GM23338 (cell line): ENCODE results near the gene MYO1G. TPM values are rescaled to one million over a fixed set of nuclear protein-coding genes. Genes with fewer than 3 reads are reported as not detected.

Source experiments
- ATAC-seq: fragments of 200-7000 bp; cut with Tn5 transposase; 3 replicates; pipeline ENCODE4 v1.9.1; 2020
- DNase-seq: peaks from one replicate; pipeline ENCODE4 v3.0.0-alpha.2; 2015; ENCODE audit warnings: low spot score
- H2AFZ ChIP-seq: fragments of 200-600 bp; sonication (generic); 2 replicates; pipeline ENCODE4 v1.8.0; 2016; ENCODE audit warnings: antibody characterized with exemption, mild to moderate bottlenecking, moderate library complexity
- H3F3A ChIP-seq: fragments of 200-600 bp; sonication (generic); replicated peaks from 2 replicates; pipeline ENCODE4 v1.8.0; 2017; ENCODE audit warnings: antibody characterized with exemption, mixed run types, low read depth
- H3K27ac ChIP-seq: fragments of 200-600 bp; sonication (generic); 2 replicates; pipeline ENCODE4 v1.6.1; 2016; ENCODE audit warnings: low read depth
- H3K27me3 ChIP-seq: fragments of 200-600 bp; sonication (generic); 2 replicates; pipeline ENCODE4 v1.8.0; 2016; ENCODE audit warnings: mild to moderate bottlenecking, mixed run types, moderate library complexity; ENCODE audit not compliant: insufficient read depth
- H3K36me3 ChIP-seq: fragments of 200-600 bp; sonication (generic); 2 replicates; pipeline ENCODE4 v1.8.0; 2016; ENCODE audit warnings: mild to moderate bottlenecking; ENCODE audit not compliant: insufficient read depth
- H3K4me1 ChIP-seq: fragments of 200-600 bp; sonication (generic); 2 replicates; pipeline ENCODE4 v1.8.0; 2016; ENCODE audit warnings: mild to moderate bottlenecking, moderate library complexity; ENCODE audit not compliant: insufficient read depth
- H3K4me2 ChIP-seq: fragments of 200-600 bp; sonication (generic); 2 replicates; pipeline ENCODE4 v1.7.1; 2017; ENCODE audit warnings: mixed run types
- H3K4me3 ChIP-seq: fragments of 200-600 bp; sonication (generic); 2 replicates; pipeline ENCODE4 v1.6.1; 2016; ENCODE audit warnings: mixed run types
- H3K79me2 ChIP-seq: fragments of 200-600 bp; sonication (generic); replicated peaks from 2 replicates; pipeline ENCODE4 v1.8.0; 2017; ENCODE audit warnings: mild to moderate bottlenecking; ENCODE audit not compliant: insufficient read depth
- H3K9me2 ChIP-seq: fragments of 200-600 bp; sonication (generic); 2 replicates; pipeline ENCODE4 v1.8.0; 2017; ENCODE audit not compliant: insufficient read depth
- H4K20me1 ChIP-seq: fragments of 200-600 bp; sonication (generic); replicated peaks from 2 replicates; pipeline ENCODE4 v1.8.0; 2017; ENCODE audit warnings: mild to moderate bottlenecking; ENCODE audit not compliant: insufficient read depth
- H3K27ac Mint-ChIP-seq: 2 replicates; pipeline ENCODE4 v1.8.0; 2020; ENCODE audit warnings: inconsistent platforms, mild to moderate bottlenecking, moderate library complexity, mixed read lengths
- H3K27me3 Mint-ChIP-seq: 3 replicates; pipeline ENCODE4 v1.8.0; 2022; ENCODE audit warnings: low read depth, mild to moderate bottlenecking, moderate library complexity, mixed read lengths, inconsistent platforms; ENCODE audit not compliant: insufficient read depth, poor library complexity
- H3K36me3 Mint-ChIP-seq: 3 replicates; pipeline ENCODE4 v1.8.0; 2021; ENCODE audit warnings: low read depth, mild to moderate bottlenecking, inconsistent platforms, moderate library complexity, mixed read lengths
- H3K4me1 Mint-ChIP-seq: 3 replicates; pipeline ENCODE4 v1.8.0; 2020; ENCODE audit warnings: mild to moderate bottlenecking, inconsistent platforms, mixed read lengths
- H3K4me3 Mint-ChIP-seq: 3 replicates; pipeline ENCODE4 v1.8.0; 2021; ENCODE audit warnings: moderate library complexity, mild to moderate bottlenecking, inconsistent platforms, mixed read lengths
- H3K9me3 Mint-ChIP-seq: 3 replicates; pipeline ENCODE4 v1.8.0; 2020; ENCODE audit warnings: moderate library complexity, mild to moderate bottlenecking, inconsistent platforms, mixed read lengths
- ETS1 ChIP-seq: IDR thresholded peaks from 2 replicates; pipeline ENCODE4 v1.6.1; 2016; ENCODE audit warnings: antibody characterized with exemption
- EZH2phosphoT487 ChIP-seq: fragments of 200-600 bp; sonication (generic); IDR thresholded peaks from one replicate; pipeline ENCODE4 v1.8.1; 2018; ENCODE audit warnings: antibody characterized with exemption; ENCODE audit not compliant: unreplicated experiment
- JUNB ChIP-seq: IDR thresholded peaks from one replicate; pipeline ENCODE4 v1.6.1; 2016; ENCODE audit warnings: antibody characterized with exemption; ENCODE audit not compliant: unreplicated experiment
- NANOG ChIP-seq: IDR thresholded peaks from 2 replicates; pipeline ENCODE4 v1.6.1; 2016; ENCODE audit warnings: antibody characterized with exemption, borderline replicate concordance
- POLR2AphosphoS5 ChIP-seq: IDR thresholded peaks from 2 replicates; pipeline ENCODE4 v1.6.1; 2016; ENCODE audit warnings: antibody characterized with exemption, low read depth
- ZNF114 ChIP-seq: fragments of 250-450 bp; sonication (Bioruptor Pico); IDR thresholded peaks from 2 replicates; pipeline ENCODE4 v1.5.0; 2020; ENCODE audit warnings: mild to moderate bottlenecking, moderate library complexity
- ZNF331 ChIP-seq: fragments of 250-450 bp; sonication (Bioruptor Pico); IDR thresholded peaks from 2 replicates; pipeline ENCODE4 v1.5.0; 2020; ENCODE audit warnings: low read depth, mild to moderate bottlenecking, moderate library complexity
- ZNF462 ChIP-seq: fragments of 250-450 bp; sonication (Bioruptor Pico); IDR thresholded peaks from 2 replicates; pipeline ENCODE4 v1.5.0; 2020; ENCODE audit warnings: mild to moderate bottlenecking, moderate library complexity
- polyA plus RNA-seq: library from polyadenylated mRNA; unstranded; fragments of >200 nt; fragmentation: Nextera tagmentation; extraction: Ambion mirVana; gene quantifications from 2 replicates; pipeline ENCODE4 v1.2.1, GENCODE V29; 2016
- total RNA-seq: library from RNA; depleted of rRNA; stranded (reverse); fragments of >200 nt; shearing (Covaris generic); gene quantifications from 2 replicates; pipeline ENCODE4 v1.2.3, GENCODE V29; 2014
- TF ChIP-seq, protein P1 (sequence below): IDR thresholded peaks from one replicate; pipeline ENCODE4 v1.6.1; 2018; ENCODE audit warnings: antibody characterized with exemption; ENCODE audit not compliant: unreplicated experiment

The MYO1G gene
- total and polyA plus RNA-seq, 2 experiments from 2014 or later, result 0.10 to 0.11 TPM

GRCh38 chr7:44917465-44917864, 61.4 kb downstream of the MYO1G start:
- no peaks in the 10 kb centered on the region for H4K20me1 ChIP-seq
- H3K4me1 Mint-ChIP-seq, result peaks cover 9% of the 10 kb centered on the region

More at GRCh38 chr7:44917465-44917864, 61.4 kb downstream of the MYO1G start:
- no peaks in the 10 kb centered on the region for H3K79me2 ChIP-seq
- H3K9me3 Mint-ChIP-seq, result peaks cover 3% of the 10 kb centered on the region; the same call in 2 of the 3 replicates
- H3F3A ChIP-seq, result no peaks in the 10 kb centered on the region
- H3K27ac Mint-ChIP-seq, result no peak overlapping the region
- H3K4me1 ChIP-seq, result no peaks in the 10 kb centered on the region
- ATAC-seq, result no peak
- H3K27me3 Mint-ChIP-seq, result no peaks in the 10 kb centered on the region
- TF ChIP-seq JUNB, result no peak
- no peak for TF ChIP-seq ZNF331
- no peak for TF ChIP-seq NANOG
- TF ChIP-seq ZNF462 (CRISPR knock-in tag), result no peak
- no peak for TF ChIP-seq ETS1
- TF ChIP-seq POLR2AphosphoS5, result no peak
- TF ChIP-seq EZH2phosphoT487, result no peak
- no peak for TF ChIP-seq ZNF114 (CRISPR knock-in tag)
- TF ChIP-seq, protein P1, sequence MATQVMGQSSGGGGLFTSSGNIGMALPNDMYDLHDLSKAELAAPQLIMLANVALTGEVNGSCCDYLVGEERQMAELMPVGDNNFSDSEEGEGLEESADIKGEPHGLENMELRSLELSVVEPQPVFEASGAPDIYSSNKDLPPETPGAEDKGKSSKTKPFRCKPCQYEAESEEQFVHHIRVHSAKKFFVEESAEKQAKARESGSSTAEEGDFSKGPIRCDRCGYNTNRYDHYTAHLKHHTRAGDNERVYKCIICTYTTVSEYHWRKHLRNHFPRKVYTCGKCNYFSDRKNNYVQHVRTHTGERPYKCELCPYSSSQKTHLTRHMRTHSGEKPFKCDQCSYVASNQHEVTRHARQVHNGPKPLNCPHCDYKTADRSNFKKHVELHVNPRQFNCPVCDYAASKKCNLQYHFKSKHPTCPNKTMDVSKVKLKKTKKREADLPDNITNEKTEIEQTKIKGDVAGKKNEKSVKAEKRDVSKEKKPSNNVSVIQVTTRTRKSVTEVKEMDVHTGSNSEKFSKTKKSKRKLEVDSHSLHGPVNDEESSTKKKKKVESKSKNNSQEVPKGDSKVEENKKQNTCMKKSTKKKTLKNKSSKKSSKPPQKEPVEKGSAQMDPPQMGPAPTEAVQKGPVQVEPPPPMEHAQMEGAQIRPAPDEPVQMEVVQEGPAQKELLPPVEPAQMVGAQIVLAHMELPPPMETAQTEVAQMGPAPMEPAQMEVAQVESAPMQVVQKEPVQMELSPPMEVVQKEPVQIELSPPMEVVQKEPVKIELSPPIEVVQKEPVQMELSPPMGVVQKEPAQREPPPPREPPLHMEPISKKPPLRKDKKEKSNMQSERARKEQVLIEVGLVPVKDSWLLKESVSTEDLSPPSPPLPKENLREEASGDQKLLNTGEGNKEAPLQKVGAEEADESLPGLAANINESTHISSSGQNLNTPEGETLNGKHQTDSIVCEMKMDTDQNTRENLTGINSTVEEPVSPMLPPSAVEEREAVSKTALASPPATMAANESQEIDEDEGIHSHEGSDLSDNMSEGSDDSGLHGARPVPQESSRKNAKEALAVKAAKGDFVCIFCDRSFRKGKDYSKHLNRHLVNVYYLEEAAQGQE, result no peak
- H3K4me3 ChIP-seq, result no peak overlapping the region
- no peak overlapping the region for H2AFZ ChIP-seq
- H3K36me3 ChIP-seq, result no peaks in the 10 kb centered on the region
- H3K4me2 ChIP-seq, result no peak overlapping the region
- H3K27me3 ChIP-seq, result no peaks in the 10 kb centered on the region
- no peak overlapping the region for H3K4me3 Mint-ChIP-seq
- H3K36me3 Mint-ChIP-seq, result no peaks in the 10 kb centered on the region
- H3K27ac ChIP-seq, result no peak overlapping the region
- no peak for DNase-seq
- no peaks in the 10 kb centered on the region for H3K9me2 ChIP-seq
